Fibroblast of lung (primary cell): ENCODE data around the gene KCNC3. TPM values are rescaled to one million over a fixed set of nuclear protein-coding genes. Genes with fewer than 3 reads are reported as not detected.

Experiments used
- DNase-seq, 2 donors: peaks; one replicate each; pipeline versions ENCODE4 v3.0.0 to v3.0.0-alpha.2; 2010; ENCODE audit warnings: low read depth in 2 of 2
- H2AFZ ChIP-seq: 2 replicates; pipeline ENCODE4 v1.5.1; 2012; ENCODE audit warnings: low read length, control low read depth, inconsistent platforms
- H3K27ac ChIP-seq: 2 replicates; pipeline ENCODE4 v1.5.1; 2011; ENCODE audit warnings: low read length, control low read depth; ENCODE audit not compliant: insufficient read depth
- H3K27me3 ChIP-seq: 2 replicates; pipeline ENCODE4 v1.5.1; 2011; ENCODE audit warnings: mild to moderate bottlenecking, low read length; ENCODE audit not compliant: control insufficient read depth, insufficient read depth
- H3K36me3 ChIP-seq: 2 replicates; pipeline ENCODE4 v1.5.1; 2011; ENCODE audit warnings: low read length; ENCODE audit not compliant: control insufficient read depth, insufficient read depth
- H3K4me1 ChIP-seq: 2 replicates; pipeline ENCODE4 v1.5.1; 2011; ENCODE audit warnings: low read length; ENCODE audit not compliant: control insufficient read depth, insufficient read depth; ENCODE audit errors: extremely low read depth
- H3K4me2 ChIP-seq: 2 replicates; pipeline ENCODE4 v1.5.1; 2011; ENCODE audit warnings: low read length, control low read depth; ENCODE audit not compliant: insufficient read depth; ENCODE audit errors: extremely low read depth
- H3K4me3 ChIP-seq, 4 experiments: fragments of 200-600 bp in 1 of 4; sonication (generic) in 1 of 4; replicated peaks in 1 of 4; 2 replicates each; pipeline ENCODE4 v1.5.1; 2011 to 2016; ENCODE audit warnings: low read length in 4 of 4, low read depth in 3 of 4, mild to moderate bottlenecking in 3 of 4, control low read depth in 2 of 4, inconsistent platforms in 1 of 4, mixed read lengths in 1 of 4; ENCODE audit not compliant: insufficient read depth in 1 of 4; ENCODE audit errors: control extremely low read depth in 1 of 4
- H3K79me2 ChIP-seq: 2 replicates; pipeline ENCODE4 v1.5.1; 2012; ENCODE audit warnings: mild to moderate bottlenecking, low read length, inconsistent platforms; ENCODE audit not compliant: control insufficient read depth, insufficient read depth
- H3K9ac ChIP-seq: 2 replicates; pipeline ENCODE4 v1.5.1; 2011; ENCODE audit warnings: mild to moderate bottlenecking, low read length, control low read depth; ENCODE audit not compliant: insufficient read depth
- H3K9me3 ChIP-seq: 2 replicates; pipeline ENCODE4 v1.5.1; 2012; ENCODE audit warnings: low read depth, low read length; ENCODE audit not compliant: control insufficient read depth, insufficient read depth
- H4K20me1 ChIP-seq: 2 replicates; pipeline ENCODE4 v1.5.1; 2011; ENCODE audit warnings: low read length; ENCODE audit not compliant: control insufficient read depth, insufficient read depth; ENCODE audit errors: extremely low read depth
- CTCF ChIP-seq, 2 donors: IDR thresholded peaks in 1 of 2; conservative IDR thresholded peaks in 1 of 2; 1 replicate in 1 of 2; 2 replicates in 1 of 2; pipeline ENCODE4 v1.5.1; 2011 to 2012; ENCODE audit warnings: low read length in 2 of 2, control low read depth in 1 of 2, inconsistent platforms in 1 of 2, low read depth in 1 of 2, mild to moderate bottlenecking in 1 of 2
- EZH2 ChIP-seq: IDR thresholded peaks from 2 replicates; pipeline ENCODE4 v1.5.1; 2012; ENCODE audit warnings: low read length, control low read depth, mild to moderate bottlenecking; ENCODE audit errors: missing control alignments
- polyA plus RNA-seq, 2 donors: library from polyadenylated mRNA; depleted of rRNA in 1 of 2; stranded (reverse) in 1 of 2; unstranded in 1 of 2; fragments of >200 nt; gene quantifications; 2 replicates each; pipeline ENCODE4 v1.2.1, GENCODE V29; 2011 to 2012; ENCODE audit warnings: missing spikeins in 1 of 2
- total RNA-seq: library from RNA; depleted of rRNA; stranded (reverse); fragments of >200 nt; gene quantifications from 2 replicates; pipeline ENCODE4 v1.2.1, GENCODE V29; 2014

KCNC3 gene
- total and polyA plus RNA-seq, 2 donors (not counting 1 experiment from before 2014, with no cell fraction given) = under 0.01 to 0.01 TPM

GRCh38 chr19:50319156-50319555 is 10.0 kb downstream of the KCNC3 start:
- Histone ChIP-seq H3K79me2 (no peaks in the 10 kb centered on the region), H3K4me3 (no peak overlapping the region)

GRCh38 chr19:50318438-50318837 is 10.7 kb downstream of the KCNC3 start:
- Histone ChIP-seq H3K9me3 (no peaks in the 10 kb centered on the region), H3K9ac (no peak overlapping the region), H3K79me2 (no peaks in the 10 kb centered on the region), H3K4me1 (no peaks in the 10 kb centered on the region), H3K27me3 (peaks cover 2% of the 10 kb centered on the region), H3K4me3 (no peak overlapping the region), H3K36me3 (no peaks in the 10 kb centered on the region), H3K4me2 (no peak overlapping the region), H2AFZ (no peak overlapping the region), H3K27ac (no peak overlapping the region), H4K20me1 (no peaks in the 10 kb centered on the region)
- DNase-seq = no peak
- TF ChIP-seq EZH2 (no peak), CTCF (conservative IDR thresholded peaks at IDR 0.05 in 1 of 2, IDR thresholded peaks at IDR 0.05 in 1 of 2; ENCODE audit: low read depth in 1 of 2, low read length in 2 of 2) (no peak)

More at GRCh38 chr19:50319156-50319555, 10.0 kb downstream of the KCNC3 start:
- no peaks in the 10 kb centered on the region for H3K36me3 ChIP-seq
- no peak overlapping the region for H3K9ac ChIP-seq
- no peak for DNase-seq
- no peak for TF ChIP-seq CTCF (conservative IDR thresholded peaks at IDR 0.05 in 1 of 2, IDR thresholded peaks at IDR 0.05 in 1 of 2; ENCODE audit: low read depth in 1 of 2, low read length in 2 of 2)
- no peak for TF ChIP-seq EZH2
- no peaks in the 10 kb centered on the region for H4K20me1 ChIP-seq
- H3K27me3 ChIP-seq = no peaks in the 10 kb centered on the region
- H2AFZ ChIP-seq = no peak overlapping the region
- no peak overlapping the region for H3K27ac ChIP-seq
- H3K4me2 ChIP-seq = no peak overlapping the region
- H3K9me3 ChIP-seq = no peaks in the 10 kb centered on the region
- H3K4me1 ChIP-seq = no peaks in the 10 kb centered on the region

GRCh38 chr19:50317115-50317514 is 12.1 kb downstream of the KCNC3 start:
- Histone ChIP-seq H3K4me3 (no peak overlapping the region), H3K36me3 (no peaks in the 10 kb centered on the region), H3K9ac (no peak overlapping the region), H2AFZ (no peak overlapping the region), H3K4me2 (no peak overlapping the region), H3K4me1 (no peaks in the 10 kb centered on the region), H3K79me2 (no peaks in the 10 kb centered on the region), H3K9me3 (no peaks in the 10 kb centered on the region), H4K20me1 (no peaks in the 10 kb centered on the region), H3K27me3 (peaks cover 5% of the 10 kb centered on the region), H3K27ac (no peak overlapping the region)
- no peak for DNase-seq
- TF ChIP-seq CTCF (conservative IDR thresholded peaks at IDR 0.05 in 1 of 2, IDR thresholded peaks at IDR 0.05 in 1 of 2; ENCODE audit: low read depth in 1 of 2, low read length in 2 of 2) (no peak), EZH2 (no peak)
